Measurements from ENCODE around the gene OR10K2.
"Not testable (repeated sequence)": the region's sequence is repeated elsewhere in the genome, so short reads cannot be mapped to it uniquely, and the experiment has no call there.

OR10K2 gene, protein sequence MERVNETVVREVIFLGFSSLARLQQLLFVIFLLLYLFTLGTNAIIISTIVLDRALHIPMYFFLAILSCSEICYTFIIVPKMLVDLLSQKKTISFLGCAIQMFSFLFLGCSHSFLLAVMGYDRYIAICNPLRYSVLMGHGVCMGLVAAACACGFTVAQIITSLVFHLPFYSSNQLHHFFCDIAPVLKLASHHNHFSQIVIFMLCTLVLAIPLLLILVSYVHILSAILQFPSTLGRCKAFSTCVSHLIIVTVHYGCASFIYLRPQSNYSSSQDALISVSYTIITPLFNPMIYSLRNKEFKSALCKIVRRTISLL

GRCh38 chr1:158426137-158426536, at the start of gene OR10K2:
Gene OR10K2 (minus strand): TSS chr1:158426237. CDS start chr1:158420866, 5,371 bp downstream.
- DNase-seq, result no peak

DNA sequence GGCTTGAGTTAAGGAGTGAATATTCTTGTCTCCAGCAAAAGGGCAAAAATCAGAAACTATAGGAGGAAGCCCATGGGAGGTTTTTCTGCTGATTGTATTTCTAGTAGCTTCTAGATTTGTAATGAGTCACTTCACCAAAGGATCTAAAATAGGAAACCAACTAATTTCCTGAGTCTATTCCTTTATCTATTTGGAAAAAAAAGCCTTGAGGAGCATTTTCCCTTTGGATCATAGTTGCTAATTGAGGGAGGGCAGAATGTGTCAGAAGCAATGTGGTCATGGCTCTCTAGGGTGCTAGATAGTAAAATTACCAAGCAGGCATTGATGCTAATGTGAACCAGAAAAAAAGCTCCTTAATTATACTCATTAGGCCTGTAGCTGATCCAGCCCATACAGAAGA, 45.9 kb upstream of the OR10K2 start, which contains the start of gene OR10R2:
Gene OR10R2, plus strand, starts transcription at position 301 of the 400 bp plus-strand sequence. CDS start 106 bp downstream, outside the sequence.
- no peak for DNase-seq

DNA sequence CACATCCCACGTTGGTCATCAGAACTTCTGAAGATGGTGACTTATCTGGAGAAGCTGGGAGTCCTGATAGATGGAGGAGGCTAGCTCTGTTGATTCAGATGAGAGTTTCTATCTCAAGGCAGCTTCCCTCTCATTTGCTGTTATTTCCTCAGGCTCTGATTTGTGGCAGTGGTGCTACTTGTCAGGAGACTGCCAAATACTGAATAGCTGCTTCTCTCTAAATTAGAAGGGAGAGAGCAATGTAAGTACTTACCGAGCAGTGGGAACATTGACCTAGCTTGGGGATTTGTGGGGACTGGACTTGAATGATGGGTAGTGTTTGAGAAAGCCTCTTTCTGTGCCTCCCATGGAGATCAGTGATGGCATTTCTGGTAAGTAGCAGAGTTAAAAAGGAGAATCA, 35.5 kb upstream of the OR10K2 start, which contains the start of gene OR10K1:
Gene OR10K1, plus strand, starts transcription at position 301 of the 400 bp plus-strand sequence. CDS start 3,728 bp downstream, outside the sequence.
- no peak for DNase-seq

GRCh38 chr1:158458263-158458662, 32.2 kb upstream of the OR10K2 start:
- no peak for DNase-seq

DNA sequence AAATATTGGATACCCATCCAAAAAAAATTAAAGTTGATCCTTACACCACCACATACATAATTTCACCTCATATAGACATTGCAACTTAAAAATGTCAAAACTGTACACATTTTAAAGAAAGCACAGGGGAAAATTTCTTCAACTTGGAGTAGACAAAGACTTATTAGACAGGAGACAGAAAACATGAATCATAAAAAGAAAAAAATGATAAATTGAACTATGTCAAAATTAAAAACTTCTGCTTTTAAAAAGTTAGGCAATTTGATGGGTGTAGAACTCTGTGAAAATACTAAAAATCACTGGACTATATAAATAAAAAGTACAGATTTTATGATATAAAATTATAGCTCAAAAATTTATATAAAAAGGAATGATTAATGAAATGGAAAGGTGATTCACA, 31.2 kb upstream of the OR10K2 start:
- no peak for DNase-seq

GRCh38 chr1:158454537-158454936, 28.5 kb upstream of the OR10K2 start:
- DNase-seq, result no peak

DNA sequence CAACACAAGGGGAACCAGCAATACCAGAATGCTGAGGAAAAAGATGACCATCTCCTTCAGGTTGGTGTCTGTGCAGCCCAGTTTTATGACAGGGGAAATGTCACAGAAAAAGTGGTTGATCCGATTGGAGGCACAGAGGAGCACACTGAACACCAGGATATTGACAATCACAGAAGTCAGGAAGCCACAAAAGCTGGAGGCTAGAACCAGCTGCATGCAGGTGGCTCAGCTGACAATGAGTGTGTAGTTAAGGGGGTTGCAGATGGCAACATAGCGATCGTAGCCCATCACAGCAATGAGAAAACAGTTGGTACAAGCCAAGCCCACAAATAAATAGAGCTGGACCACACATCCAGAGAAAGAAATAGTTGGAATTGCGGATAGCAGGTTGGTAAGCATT, 19.3 kb upstream of the OR10K2 start:
- no peak for DNase-seq

- no peak for DNase-seq
Measured at GRCh38 chr1:158434741-158435140, 8.7 kb upstream of the OR10K2 start.

DNA sequence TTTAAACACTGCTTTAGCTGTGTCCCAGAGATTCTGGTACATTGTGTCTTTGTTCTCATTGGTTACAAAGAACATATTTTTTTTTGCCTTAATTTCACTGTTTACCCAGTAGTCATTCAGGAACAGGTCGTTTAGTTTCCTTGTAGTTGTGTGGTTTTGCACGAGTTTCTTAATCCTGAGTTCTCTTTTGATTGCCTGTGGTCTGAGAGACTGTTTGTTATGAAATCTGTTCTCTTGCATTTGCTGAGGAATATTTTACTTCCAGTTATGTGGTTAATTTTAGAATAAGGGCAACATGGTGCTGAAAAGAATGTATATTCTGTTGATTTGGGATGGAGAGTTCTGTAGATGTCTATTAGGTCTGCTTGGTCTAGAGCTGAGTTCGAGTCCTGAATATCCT, 4.1 kb upstream of the OR10K2 start:
- not testable (repeated sequence) for DNase-seq

- no peak for DNase-seq
Measured at GRCh38 chr1:158425027-158425426, 1.0 kb downstream of the OR10K2 start.

GRCh38 chr1:158422212-158422611, 3.8 kb downstream of the OR10K2 start:
- DNase-seq, result no peak

DNA sequence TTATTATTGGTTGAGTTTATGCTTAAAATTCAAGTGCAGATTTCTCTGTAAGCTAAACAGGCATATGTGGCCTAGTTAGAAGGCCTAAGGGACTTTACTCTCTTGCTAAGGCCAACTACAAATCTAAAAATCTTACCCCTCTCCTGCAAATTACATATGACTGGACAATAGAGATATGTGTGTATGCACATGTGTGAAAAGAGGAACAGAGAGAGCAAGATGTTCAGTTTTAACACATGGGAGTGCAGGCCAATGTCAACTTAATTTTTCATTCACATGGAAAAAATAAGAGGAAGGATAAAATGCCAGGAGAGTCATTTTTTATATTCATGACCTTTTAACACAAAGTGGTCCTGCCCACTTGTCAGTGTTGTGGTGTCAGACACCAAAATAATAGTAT, 8.5 kb downstream of the OR10K2 start:
- DNase-seq, result no peak

GRCh38 chr1:158414651-158415345, 11.2 kb downstream of the OR10K2 start:
- DNase-seq, result no peak

GRCh38 chr1:158407092-158407491, 18.9 kb downstream of the OR10K2 start:
- no peak for DNase-seq

DNA sequence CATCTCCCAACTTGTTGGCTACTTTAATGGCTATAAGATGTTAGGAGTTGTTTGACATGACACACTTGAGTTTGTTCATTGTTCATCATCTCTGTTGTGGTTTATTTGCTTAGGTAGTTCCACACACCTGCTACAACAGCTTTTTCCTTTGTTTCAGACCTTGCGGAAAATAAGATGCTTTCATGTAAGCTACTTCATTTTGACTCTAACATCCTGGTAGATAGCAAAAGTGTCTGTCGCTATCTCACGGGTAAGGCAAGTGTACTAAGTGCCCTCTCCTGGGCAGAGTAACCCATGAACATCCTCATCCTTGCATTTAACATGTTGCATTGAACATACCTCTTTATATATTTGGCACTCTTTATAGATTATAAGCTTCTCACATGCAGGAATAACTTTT, 25.2 kb downstream of the OR10K2 start:
- no peak for DNase-seq

DNA sequence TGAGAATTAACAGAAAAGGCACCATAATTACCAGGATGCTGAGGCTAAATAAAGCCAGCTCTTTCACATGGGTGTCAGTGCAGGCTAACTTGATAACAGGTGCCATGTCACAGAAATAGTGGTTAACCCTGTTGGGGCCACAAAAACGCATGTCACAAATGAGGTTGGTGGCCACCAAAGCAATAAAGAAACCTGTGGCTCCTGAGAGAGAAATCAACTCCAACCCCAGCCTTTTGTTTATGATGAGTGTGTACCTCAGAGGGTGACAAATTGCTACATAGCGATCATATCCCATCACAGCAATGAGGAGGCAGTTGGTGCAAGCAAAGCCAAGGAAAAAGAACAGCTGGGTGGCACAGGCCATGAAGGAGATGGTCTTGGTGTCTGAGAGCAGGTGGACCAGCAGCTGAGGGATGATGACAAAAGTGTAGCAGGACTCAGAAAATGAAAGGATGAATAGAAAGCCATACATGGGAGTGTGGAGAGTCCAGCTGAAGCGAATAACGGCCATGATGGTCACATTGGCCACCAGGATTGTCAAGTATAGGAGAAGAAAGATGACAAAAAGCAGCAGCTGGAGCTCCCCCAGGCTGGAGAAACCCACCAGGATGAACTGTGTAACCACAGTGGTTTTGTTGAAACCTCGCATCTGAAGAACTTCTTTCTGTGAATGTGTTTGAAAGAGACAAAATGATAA, 27.1 kb downstream of the OR10K2 start, which contains the start of gene OR10T2:
Gene OR10T2, minus strand, starts transcription at position 649 of the 697 bp plus-strand sequence. Its CDS starts 0 bp downstream, at position 649.
- DNase-seq, result no peak

DNA sequence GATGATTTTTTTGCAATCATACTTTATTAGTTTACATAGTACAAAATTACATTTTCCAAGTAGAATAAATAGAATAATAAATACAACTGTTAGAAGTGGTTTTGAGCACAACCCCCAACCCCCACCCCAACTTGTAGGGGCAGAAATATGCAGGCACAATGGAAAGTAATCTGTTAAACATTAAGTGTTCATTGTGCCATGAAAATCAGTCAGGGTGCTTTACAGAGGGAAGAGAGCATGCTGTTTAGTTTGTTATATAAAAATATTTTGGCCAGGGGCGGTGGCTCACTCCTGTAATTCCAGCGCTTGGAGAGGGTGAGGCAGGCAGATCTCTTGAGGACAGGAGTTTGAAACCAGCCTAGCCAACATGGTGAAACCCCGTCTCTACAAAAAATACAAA, 29.4 kb downstream of the OR10K2 start:
- no peak for DNase-seq

GRCh38 chr1:158393476-158393875, 32.6 kb downstream of the OR10K2 start:
- DNase-seq, result no peak

DNA sequence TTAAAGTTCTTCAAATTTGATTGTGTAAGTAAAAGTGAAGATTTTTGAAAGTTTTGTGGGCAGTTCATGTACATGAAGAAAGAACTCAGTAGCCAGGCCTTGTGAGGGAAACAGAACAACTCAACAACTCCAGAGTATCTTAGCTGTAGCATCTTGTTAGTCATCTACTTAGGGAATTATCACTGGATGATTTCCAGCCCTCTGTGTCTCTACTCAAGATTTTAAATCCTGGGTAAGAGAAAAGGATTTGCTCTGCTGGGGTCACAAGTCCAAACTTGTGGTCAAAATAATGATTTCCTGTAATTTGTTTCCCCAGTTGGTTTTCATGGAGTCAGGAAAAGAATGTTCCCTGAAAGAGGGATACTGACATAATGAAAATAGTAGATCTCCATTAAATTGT, 34.9 kb downstream of the OR10K2 start:
- DNase-seq, result no peak

GRCh38 chr1:158390331-158390730, 35.7 kb downstream of the OR10K2 start:
- DNase-seq, result no peak

DNA sequence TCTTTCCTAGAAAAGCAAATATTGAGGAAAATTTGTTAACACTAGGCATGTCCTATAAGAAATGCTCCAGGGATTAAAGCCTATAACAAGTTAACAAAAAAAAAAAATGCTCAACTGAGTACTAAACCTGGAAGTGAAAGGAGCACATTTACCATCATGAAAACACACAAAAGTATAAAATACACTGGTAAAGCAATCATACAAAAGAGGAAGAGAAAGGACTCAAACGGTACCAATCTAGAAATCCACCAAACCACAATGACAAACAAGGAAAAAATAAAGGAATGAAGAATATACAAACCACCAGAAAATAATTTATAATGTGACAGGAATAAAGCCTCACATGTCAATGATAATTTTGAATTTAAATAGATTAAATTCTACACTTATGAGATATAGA, 51.2 kb downstream of the OR10K2 start:
- DNase-seq, result no peak

GRCh38 chr1:158374101-158374500, 51.9 kb downstream of the OR10K2 start:
- DNase-seq, result not testable (repeated sequence)

DNA sequence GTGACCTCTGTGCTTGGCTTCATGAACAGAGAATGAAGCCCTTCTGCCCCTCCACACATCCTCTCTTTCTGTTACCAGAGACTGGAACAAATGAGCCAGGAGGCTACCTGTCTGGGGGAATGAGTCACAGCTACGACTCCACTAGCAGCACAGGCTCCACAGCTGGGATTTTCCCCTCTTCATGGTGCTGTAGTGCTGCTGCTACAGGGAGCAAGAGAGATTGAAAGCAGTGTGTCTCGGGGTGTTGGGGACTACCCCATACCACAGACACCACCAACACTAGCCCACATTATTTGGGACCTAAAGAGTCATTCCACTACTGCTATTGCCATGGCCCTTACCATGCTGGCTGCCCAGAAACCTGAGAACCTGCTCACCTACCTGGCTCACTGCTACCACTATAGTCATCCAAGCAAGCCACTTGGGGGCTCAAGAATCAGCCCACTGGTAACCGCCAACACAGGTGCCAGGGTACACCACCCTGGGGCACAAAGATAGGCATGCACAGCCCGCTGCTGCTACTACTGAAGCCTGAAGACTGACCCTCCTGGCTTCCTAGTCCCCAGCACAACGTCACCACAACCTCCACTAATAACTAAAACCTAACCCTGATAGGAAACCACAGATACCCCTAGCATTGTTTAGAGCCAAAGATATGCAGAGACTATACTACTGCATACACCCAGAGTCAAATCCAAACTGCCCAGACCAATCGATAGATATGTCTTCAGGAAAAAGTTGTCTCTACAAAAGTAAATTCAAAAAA, 54.7 kb downstream of the OR10K2 start:
- no peak for DNase-seq

Measured in right hindlimb (tissue), 1 donor.